ENCODE data around the gene RPL14. TPM values are rescaled to one million over a fixed set of nuclear protein-coding genes. Genes with fewer than 3 reads are reported as not detected.
A peak's percentile ranks its signal among the peaks of the same experiment; 100 is the strongest.

Gene RPL14
- polyA plus RNA-seq, 1 of the 3 experiments (the other 2 are of a cell fraction): 416 TPM

DNA sequence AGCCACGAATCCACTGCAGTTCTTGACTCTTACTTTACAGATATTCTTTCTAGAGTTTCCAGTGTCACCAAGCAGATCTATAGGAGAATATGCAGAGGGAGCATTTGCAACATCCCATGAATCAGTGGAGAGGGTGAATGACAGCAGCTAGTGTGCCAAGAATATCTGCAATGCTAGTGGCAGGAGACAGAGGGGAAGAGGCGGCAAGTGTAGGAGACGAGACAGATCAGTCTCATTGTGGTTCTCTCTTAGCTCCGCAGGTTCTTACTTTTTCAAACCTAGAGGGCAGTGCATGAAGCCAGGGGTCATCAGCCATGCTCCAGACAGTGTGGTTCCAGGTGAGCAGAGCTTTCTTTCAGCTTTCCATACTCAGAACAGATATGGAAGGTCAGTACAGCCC is 20.5 kb downstream of the RPL14 start:
- 71% methylated on average over 4 of the region's 4 CpGs for WGBS (ENCODE audit: low lambda C conversion rate)
- Histone ChIP-seq H3K4me1 (ENCODE audit: control insufficient read depth in 1 of 2, insufficient read depth in 2 of 2, low read depth in 1 of 2, low read length in 1 of 2) (peaks cover 4 to 6% of the 10 kb centered on the region in 2 experiments; a peak in 2 of 4 replicates), H4K20me1 (ENCODE audit: insufficient read depth) (no peaks in the 10 kb centered on the region), H3K27ac (ENCODE audit: low read depth in 2 of 2, low read length in 1 of 2) (no peak overlapping the region), H3K9me2 (no peaks in the 10 kb centered on the region), H2AFZ (ENCODE audit: low read depth) (peak overlapping the region; percentile 100), H3F3A (replicated peaks; ENCODE audit: insufficient read depth) (no peaks in the 10 kb centered on the region), H3K9me3 (no peaks in the 10 kb centered on the region), H3K4me3 (ENCODE audit: low read depth in 2 of 2, low read length in 1 of 2) (peak overlapping the region; percentile 81 to 95), H3K36me3 (replicated peaks in 1 of 2; ENCODE audit: control insufficient read depth in 1 of 2, insufficient read depth in 2 of 2, low read length in 1 of 2) (peaks cover 0 to 19% of the 10 kb centered on the region in 2 experiments), H3K4me2 (peak overlapping the region; percentile 86), H3K27me3 (ENCODE audit: insufficient read depth) (no peaks in the 10 kb centered on the region), H3K9ac (peak overlapping the region; percentile 89), H3K79me2 (ENCODE audit: insufficient read depth) (no peaks in the 10 kb centered on the region)
- DNase-seq: peak; percentile 34
- TF ChIP-seq SIN3A (IDR thresholded peaks at IDR 0.05; ENCODE audit: borderline replicate concordance, low read depth, low read length) (no peak), MEF2A (IDR thresholded peaks at IDR 0.05; ENCODE audit: borderline replicate concordance, low read depth) (no peak)
- TF ChIP-seq, protein P1, sequence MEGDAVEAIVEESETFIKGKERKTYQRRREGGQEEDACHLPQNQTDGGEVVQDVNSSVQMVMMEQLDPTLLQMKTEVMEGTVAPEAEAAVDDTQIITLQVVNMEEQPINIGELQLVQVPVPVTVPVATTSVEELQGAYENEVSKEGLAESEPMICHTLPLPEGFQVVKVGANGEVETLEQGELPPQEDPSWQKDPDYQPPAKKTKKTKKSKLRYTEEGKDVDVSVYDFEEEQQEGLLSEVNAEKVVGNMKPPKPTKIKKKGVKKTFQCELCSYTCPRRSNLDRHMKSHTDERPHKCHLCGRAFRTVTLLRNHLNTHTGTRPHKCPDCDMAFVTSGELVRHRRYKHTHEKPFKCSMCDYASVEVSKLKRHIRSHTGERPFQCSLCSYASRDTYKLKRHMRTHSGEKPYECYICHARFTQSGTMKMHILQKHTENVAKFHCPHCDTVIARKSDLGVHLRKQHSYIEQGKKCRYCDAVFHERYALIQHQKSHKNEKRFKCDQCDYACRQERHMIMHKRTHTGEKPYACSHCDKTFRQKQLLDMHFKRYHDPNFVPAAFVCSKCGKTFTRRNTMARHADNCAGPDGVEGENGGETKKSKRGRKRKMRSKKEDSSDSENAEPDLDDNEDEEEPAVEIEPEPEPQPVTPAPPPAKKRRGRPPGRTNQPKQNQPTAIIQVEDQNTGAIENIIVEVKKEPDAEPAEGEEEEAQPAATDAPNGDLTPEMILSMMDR (IDR thresholded peaks at IDR 0.05): no peak
- CTCF ChIA-PET: interaction anchor here (3.9 kb wide), 1 partner anchor 28 kb away, joined by 12 read pairs; the partner anchor contains the start of gene ZNF620
- POLR2A ChIA-PET: interaction anchor here (1.2 to 2.7 kb wide), 4 partner anchors 20 to 47 kb away, joined by 3 to 19 read pairs (median 10); partner anchors contain the start of genes RPL14, ZNF620 and ZNF621

DNA sequence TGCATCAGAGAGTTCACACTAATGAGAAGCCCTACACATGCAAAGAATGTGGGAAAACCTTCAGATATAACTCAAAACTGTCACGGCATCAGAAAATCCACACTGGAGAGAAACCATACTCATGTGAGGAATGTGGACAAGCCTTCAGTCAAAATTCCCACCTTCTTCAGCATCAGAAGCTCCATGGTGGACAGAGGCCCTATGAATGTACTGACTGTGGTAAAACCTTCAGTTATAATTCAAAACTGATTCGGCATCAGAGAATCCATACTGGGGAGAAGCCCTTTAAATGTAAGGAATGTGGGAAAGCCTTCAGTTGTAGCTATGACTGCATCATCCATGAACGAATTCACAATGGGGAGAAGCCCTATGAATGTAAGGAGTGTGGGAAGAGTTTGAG is 30.0 kb downstream of the RPL14 start:
- ChIA-PET CTCF (interaction anchor here (1.9 kb wide), 1 partner anchor 18 kb away, joined by 7 read pairs; no protein-coding TSS in a partner anchor), POLR2A (no interaction called here)
- Histone ChIP-seq H3K4me3 (ENCODE audit: low read depth in 2 of 2, low read length in 1 of 2) (no peak overlapping the region), H3K9me3 (no peaks in the 10 kb centered on the region), H2AFZ (ENCODE audit: low read depth) (no peak overlapping the region), H3K9me2 (no peaks in the 10 kb centered on the region), H3K27me3 (ENCODE audit: insufficient read depth) (no peaks in the 10 kb centered on the region), H3K4me1 (ENCODE audit: control insufficient read depth in 1 of 2, insufficient read depth in 2 of 2, low read depth in 1 of 2, low read length in 1 of 2) (no peaks in the 10 kb centered on the region; a peak in 1 of 4 replicates), H3K27ac (ENCODE audit: low read depth in 2 of 2, low read length in 1 of 2) (no peak overlapping the region), H3K4me2 (no peak overlapping the region), H4K20me1 (ENCODE audit: insufficient read depth) (no peaks in the 10 kb centered on the region), H3K79me2 (ENCODE audit: insufficient read depth) (no peaks in the 10 kb centered on the region), H3K36me3 (replicated peaks in 1 of 2; ENCODE audit: control insufficient read depth in 1 of 2, insufficient read depth in 2 of 2, low read length in 1 of 2) (peaks cover 14 to 36% of the 10 kb centered on the region in 2 experiments), H3K9ac (no peak overlapping the region), H3F3A (replicated peaks; ENCODE audit: insufficient read depth) (no peaks in the 10 kb centered on the region)
- WGBS (ENCODE audit: low lambda C conversion rate): 88% methylated on average over 3 of the region's 3 CpGs
- no peak for DNase-seq
- TF ChIP-seq, protein P2, sequence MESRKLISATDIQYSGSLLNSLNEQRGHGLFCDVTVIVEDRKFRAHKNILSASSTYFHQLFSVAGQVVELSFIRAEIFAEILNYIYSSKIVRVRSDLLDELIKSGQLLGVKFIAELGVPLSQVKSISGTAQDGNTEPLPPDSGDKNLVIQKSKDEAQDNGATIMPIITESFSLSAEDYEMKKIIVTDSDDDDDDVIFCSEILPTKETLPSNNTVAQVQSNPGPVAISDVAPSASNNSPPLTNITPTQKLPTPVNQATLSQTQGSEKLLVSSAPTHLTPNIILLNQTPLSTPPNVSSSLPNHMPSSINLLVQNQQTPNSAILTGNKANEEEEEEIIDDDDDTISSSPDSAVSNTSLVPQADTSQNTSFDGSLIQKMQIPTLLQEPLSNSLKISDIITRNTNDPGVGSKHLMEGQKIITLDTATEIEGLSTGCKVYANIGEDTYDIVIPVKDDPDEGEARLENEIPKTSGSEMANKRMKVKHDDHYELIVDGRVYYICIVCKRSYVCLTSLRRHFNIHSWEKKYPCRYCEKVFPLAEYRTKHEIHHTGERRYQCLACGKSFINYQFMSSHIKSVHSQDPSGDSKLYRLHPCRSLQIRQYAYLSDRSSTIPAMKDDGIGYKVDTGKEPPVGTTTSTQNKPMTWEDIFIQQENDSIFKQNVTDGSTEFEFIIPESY (IDR thresholded peaks at IDR 0.05; ENCODE audit: borderline replicate concordance, low read depth): no peak
- TF ChIP-seq, protein P3, sequence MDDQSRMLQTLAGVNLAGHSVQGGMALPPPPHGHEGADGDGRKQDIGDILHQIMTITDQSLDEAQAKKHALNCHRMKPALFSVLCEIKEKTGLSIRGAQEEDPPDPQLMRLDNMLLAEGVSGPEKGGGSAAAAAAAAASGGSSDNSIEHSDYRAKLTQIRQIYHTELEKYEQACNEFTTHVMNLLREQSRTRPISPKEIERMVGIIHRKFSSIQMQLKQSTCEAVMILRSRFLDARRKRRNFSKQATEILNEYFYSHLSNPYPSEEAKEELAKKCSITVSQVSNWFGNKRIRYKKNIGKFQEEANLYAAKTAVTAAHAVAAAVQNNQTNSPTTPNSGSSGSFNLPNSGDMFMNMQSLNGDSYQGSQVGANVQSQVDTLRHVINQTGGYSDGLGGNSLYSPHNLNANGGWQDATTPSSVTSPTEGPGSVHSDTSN (IDR thresholded peaks at IDR 0.05): no peak
- TF ChIP-seq, protein P4, sequence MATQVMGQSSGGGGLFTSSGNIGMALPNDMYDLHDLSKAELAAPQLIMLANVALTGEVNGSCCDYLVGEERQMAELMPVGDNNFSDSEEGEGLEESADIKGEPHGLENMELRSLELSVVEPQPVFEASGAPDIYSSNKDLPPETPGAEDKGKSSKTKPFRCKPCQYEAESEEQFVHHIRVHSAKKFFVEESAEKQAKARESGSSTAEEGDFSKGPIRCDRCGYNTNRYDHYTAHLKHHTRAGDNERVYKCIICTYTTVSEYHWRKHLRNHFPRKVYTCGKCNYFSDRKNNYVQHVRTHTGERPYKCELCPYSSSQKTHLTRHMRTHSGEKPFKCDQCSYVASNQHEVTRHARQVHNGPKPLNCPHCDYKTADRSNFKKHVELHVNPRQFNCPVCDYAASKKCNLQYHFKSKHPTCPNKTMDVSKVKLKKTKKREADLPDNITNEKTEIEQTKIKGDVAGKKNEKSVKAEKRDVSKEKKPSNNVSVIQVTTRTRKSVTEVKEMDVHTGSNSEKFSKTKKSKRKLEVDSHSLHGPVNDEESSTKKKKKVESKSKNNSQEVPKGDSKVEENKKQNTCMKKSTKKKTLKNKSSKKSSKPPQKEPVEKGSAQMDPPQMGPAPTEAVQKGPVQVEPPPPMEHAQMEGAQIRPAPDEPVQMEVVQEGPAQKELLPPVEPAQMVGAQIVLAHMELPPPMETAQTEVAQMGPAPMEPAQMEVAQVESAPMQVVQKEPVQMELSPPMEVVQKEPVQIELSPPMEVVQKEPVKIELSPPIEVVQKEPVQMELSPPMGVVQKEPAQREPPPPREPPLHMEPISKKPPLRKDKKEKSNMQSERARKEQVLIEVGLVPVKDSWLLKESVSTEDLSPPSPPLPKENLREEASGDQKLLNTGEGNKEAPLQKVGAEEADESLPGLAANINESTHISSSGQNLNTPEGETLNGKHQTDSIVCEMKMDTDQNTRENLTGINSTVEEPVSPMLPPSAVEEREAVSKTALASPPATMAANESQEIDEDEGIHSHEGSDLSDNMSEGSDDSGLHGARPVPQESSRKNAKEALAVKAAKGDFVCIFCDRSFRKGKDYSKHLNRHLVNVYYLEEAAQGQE (IDR thresholded peaks at IDR 0.05; ENCODE audit: low read depth, low read length): no peak
- TF ChIP-seq EP300 (IDR thresholded peaks at IDR 0.05; ENCODE audit: borderline replicate concordance in 1 of 2, low read depth in 1 of 2, low read length in 1 of 2): no peak
- no peak for TF ChIP-seq MXI1 (IDR thresholded peaks at IDR 0.05; ENCODE audit: low read depth, low read length)
- no peak for TF ChIP-seq SIN3A (IDR thresholded peaks at IDR 0.05; ENCODE audit: borderline replicate concordance, low read depth, low read length)
- TF ChIP-seq FOXM1 (IDR thresholded peaks at IDR 0.05; ENCODE audit: low read depth): no peak
- no peak for TF ChIP-seq TCF12 (IDR thresholded peaks at IDR 0.05)
- TF ChIP-seq JUND (IDR thresholded peaks at IDR 0.05): no peak
- TF ChIP-seq, protein P5, sequence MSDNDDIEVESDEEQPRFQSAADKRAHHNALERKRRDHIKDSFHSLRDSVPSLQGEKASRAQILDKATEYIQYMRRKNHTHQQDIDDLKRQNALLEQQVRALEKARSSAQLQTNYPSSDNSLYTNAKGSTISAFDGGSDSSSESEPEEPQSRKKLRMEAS (IDR thresholded peaks at IDR 0.05; ENCODE audit: low read depth): no peak
- no peak for TF ChIP-seq YY1 (IDR thresholded peaks at IDR 0.05; ENCODE audit: low read depth)
- TF ChIP-seq, protein P6, sequence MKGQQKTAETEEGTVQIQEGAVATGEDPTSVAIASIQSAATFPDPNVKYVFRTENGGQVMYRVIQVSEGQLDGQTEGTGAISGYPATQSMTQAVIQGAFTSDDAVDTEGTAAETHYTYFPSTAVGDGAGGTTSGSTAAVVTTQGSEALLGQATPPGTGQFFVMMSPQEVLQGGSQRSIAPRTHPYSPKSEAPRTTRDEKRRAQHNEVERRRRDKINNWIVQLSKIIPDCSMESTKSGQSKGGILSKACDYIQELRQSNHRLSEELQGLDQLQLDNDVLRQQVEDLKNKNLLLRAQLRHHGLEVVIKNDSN (IDR thresholded peaks at IDR 0.05; ENCODE audit: borderline replicate concordance, low read depth): no peak
- TF ChIP-seq FOSL2 (IDR thresholded peaks at IDR 0.05; ENCODE audit: borderline replicate concordance, low read depth): no peak
- TF ChIP-seq EZH2phosphoT487 (IDR thresholded peaks at IDR 0.05; ENCODE audit: borderline replicate concordance, low read depth): no peak
- no peak for TF ChIP-seq NFIC (IDR thresholded peaks at IDR 0.05; ENCODE audit: borderline replicate concordance)
- TF ChIP-seq TAF1 (IDR thresholded peaks at IDR 0.05; ENCODE audit: borderline replicate concordance, low read depth, low read length): no peak
